AG04449 (cell line): ENCODE results near the gene AHI1.
A peak's percentile ranks its signal among the peaks of the same experiment; 100 is the strongest.

Experiments
- CTCF ChIA-PET: fragments of 350-600 bp; formaldehyde crosslinking; extraction: SDS; loops from one replicate; lab custom pipeline; 2021; ENCODE audit warnings: antibody characterized with exemption; lab: Yijun Ruan, JAX
- POLR2A ChIA-PET: fragments of 400-600, 350-600 bp; formaldehyde crosslinking; extraction: SDS; loops from one replicate; lab custom pipeline; 2020; ENCODE audit warnings: antibody characterized with exemption, inconsistent platforms; lab: Yijun Ruan, JAX
- DNase-seq: peaks from one replicate; pipeline ENCODE4 v3.0.0-alpha.2; 2010; ENCODE audit warnings: low read depth, low spot score
- H3K4me3 ChIP-seq: 2 replicates; pipeline ENCODE4 v1.5.1; 2011; ENCODE audit warnings: low read depth, mild to moderate bottlenecking, control low read depth, low read length
- TF ChIP-seq, protein P1 (sequence below): IDR thresholded peaks from one replicate; pipeline ENCODE4 v1.5.1; 2011; ENCODE audit warnings: mild to moderate bottlenecking, moderate library complexity, low read length, control low read depth, inconsistent platforms; ENCODE audit not compliant: insufficient read depth; ENCODE audit errors: missing control alignments

AHI1 gene

DNA sequence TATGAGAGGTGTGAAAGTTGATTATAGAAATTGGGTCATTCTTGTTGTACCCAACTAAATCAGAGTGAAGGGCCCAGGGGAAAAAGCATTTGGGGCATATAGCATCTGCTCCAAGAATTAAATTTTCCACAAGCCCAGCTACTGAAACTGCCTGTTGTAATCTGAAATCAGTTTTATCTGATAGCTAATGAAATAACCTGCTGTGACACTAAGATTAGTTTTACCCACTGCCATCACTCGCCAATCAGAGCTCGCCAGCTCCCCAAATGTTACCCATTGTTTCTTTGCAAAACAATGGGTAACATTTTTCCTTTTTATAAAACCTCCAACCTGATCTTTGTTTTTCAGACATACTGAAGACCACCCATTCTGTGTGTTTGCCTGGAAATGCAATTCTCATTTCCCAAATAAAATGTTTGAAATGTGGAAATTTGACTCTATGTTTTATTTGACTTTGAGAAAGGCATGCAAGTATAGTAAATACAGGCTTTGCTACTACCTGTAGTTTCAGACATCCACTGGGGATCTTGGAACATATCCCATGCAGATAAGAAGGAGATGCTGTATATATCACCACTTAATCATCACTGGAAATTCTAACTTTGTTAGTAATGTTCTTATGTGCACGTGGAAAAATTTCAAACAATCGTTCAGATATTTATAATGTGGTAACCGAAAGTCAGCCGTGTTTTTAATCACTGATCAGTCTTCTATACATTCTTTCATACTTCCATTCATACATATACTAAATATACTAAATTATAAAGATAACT is 6.3 kb upstream of the AHI1 start:
- TF ChIP-seq, protein P1, sequence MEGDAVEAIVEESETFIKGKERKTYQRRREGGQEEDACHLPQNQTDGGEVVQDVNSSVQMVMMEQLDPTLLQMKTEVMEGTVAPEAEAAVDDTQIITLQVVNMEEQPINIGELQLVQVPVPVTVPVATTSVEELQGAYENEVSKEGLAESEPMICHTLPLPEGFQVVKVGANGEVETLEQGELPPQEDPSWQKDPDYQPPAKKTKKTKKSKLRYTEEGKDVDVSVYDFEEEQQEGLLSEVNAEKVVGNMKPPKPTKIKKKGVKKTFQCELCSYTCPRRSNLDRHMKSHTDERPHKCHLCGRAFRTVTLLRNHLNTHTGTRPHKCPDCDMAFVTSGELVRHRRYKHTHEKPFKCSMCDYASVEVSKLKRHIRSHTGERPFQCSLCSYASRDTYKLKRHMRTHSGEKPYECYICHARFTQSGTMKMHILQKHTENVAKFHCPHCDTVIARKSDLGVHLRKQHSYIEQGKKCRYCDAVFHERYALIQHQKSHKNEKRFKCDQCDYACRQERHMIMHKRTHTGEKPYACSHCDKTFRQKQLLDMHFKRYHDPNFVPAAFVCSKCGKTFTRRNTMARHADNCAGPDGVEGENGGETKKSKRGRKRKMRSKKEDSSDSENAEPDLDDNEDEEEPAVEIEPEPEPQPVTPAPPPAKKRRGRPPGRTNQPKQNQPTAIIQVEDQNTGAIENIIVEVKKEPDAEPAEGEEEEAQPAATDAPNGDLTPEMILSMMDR: no peak
- ChIA-PET CTCF (interaction anchor here (0.8 to 1.8 kb wide), 3 partner anchors 53 to 814 kb away, joined by 3 to 13 read pairs (median 5); no protein-coding TSS in a partner anchor), POLR2A (no interaction called here)
- no peak for DNase-seq
- H3K4me3 ChIP-seq: no peak overlapping the region

DNA sequence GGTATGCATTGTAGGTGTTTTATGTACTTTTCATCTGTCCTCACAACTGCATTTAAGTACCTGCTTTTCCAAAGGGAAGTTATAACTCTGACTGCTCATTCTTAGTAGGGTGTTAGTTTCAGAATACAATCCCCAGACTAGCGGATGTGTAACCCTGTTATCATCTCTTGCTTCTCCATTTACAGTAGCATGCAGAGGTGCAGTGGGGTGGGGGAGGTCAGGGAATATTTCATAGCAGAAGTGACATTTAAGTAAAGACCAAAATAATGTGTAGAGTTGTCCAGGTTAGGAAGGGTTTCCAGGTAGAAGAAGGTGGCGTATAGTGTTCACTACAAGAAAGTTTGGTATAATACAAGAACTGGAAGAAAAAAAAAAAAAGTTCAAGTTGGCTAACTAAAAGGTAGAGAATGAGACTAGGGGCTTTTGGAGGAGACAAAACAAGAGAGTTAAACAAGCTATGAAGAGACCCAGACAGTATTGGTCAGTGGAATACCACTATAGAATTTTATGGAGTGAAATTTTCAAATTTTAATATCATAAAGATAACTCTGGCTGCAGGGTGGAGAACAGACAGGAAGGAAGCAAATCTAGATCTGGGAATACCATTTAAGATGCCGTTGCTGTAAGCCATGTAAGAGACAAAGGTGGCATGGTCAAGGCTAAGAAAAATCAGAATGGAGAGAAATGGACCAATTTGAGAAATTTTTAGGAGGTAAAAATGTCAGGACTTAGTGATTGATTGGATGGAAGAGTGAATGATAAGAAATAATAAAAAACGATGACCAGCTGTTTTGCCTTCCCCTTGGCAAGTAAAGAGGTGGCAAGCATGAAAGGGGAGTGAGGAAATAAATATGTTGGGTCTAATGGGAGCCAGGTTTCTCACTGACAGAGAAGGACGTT is 2.2 kb upstream of the AHI1 start:
- TF ChIP-seq, protein P1: no peak
- ChIA-PET CTCF (interaction anchor here (1.1 to 2.1 kb wide), 5 partner anchors 440 to 818 kb away, joined by 3 to 17 read pairs (median 5); no protein-coding TSS in a partner anchor), POLR2A (no interaction called here)
- no peak for DNase-seq
- H3K4me3 ChIP-seq: no peak overlapping the region

DNA sequence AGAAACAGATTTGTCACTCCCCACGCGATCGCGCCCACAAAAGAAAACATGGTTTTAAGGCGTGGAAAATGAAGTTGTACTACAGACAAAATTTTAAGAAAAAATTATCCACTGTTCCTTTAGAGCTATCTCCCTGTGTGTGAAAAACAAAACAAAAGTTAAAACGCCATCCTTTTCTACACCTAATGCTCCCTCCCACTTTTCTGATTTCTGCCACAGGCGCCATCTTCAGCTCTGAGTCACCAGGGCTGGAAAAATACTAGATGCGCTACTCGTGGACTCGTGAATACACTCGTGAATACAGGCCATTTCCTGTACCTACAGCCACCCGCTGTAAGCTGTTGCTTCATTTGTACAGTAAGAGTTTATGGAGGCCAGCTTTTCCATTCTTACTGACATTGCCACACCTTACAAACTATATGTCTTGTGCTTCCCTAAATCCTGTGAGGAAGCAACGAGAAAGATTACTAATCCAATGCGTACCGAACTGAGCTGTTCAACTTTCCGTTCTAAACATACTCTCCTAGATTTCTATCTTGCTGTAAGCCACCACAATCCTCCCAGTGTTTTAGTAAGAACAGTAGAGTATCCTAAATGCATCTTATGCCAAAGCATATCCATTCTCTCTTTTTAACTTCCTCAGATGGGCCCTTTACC is 773 bp upstream of the AHI1 start:
- TF ChIP-seq, protein P1: no peak
- CTCF ChIA-PET: interaction anchor here (1.1 to 2.1 kb wide), 7 partner anchors 8 to 728 kb away, joined by 3 to 17 read pairs (median 6); no protein-coding TSS in a partner anchor
- peak; percentile 49 for DNase-seq
- POLR2A ChIA-PET: interaction anchor here (0.6 to 1.3 kb wide), 5 partner anchors 590 to 791 kb away, joined by 3 to 6 read pairs (median 3); partner anchors contain the start of genes BCLAF1 and MTFR2
- peak overlapping the region; percentile 82 for H3K4me3 ChIP-seq

DNA sequence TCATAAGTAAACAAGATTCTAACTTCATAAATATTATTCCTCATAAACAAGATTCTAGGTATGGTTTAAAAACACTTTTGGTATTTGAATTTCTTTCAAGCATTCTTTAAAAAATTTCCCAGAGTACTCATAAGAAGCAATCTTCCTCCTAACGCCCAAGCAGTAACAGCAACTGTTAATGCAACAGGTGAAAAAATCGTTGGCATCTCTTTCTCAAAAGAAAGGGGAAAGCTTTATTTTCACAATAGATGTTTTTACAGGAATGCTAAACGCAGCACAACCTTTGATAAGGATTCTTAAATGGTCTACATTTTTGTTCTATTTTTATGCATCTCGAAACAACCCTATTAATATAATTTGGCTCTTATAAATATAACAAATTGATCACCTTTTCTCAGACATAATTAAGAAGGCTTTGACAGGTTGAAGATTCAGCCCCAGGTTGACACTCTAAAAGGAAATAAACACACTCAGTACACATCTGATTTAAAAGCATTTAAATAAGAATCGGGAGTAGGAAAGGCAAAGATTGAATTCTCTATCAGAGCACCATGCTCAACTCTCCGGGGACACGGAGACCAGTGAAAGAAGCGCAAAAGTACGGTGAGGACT is 634 bp downstream of the AHI1 start:
- DNase-seq: no peak
- H3K4me3 ChIP-seq: peak overlapping the region; percentile 82
- ChIA-PET CTCF (no interaction called here), POLR2A (no interaction called here)
- TF ChIP-seq, protein P1: no peak

DNA sequence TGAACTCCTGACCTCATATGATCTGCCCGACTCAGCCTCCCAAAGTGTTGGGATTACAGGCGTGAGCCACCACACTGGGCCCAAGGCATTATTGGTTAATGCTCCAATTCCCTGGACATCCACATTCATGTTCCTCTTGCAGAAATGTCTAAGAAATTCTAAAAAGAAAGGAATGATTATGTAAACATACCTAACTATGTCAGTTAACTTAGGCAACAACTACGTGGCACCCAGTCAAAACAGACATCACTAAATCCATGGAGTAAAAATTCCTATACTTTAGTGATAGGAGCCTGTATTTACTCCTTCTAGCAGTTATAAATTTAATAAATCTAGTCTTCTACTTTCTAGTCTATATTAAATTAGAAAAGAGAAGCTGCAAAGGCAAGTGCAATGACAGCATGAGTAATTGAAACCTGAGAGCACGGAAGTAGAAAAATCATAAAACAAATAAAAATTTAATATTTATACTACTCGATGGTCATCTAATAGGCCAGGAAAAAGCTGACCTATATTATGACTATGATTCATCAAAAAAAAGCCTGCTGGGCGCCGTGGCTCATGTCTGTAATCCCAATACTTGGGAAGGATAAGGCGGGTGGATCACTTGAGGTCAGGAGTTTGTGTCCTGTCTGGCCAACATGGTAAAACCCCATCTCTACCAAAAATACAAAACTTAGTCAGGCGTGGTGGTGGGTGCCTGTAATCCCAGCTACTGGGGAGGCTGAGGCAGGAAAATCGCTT is 4.2 kb downstream of the AHI1 start:
- no peak for DNase-seq
- TF ChIP-seq, protein P1: no peak
- ChIA-PET POLR2A (no interaction called here), CTCF (interaction anchor here (1.0 to 1.4 kb wide), 2 partner anchors 733 to 824 kb away, joined by 3 read pairs; no protein-coding TSS in a partner anchor)
- no peak overlapping the region for H3K4me3 ChIP-seq
